WTC11 (cell line): ENCODE measurements around the gene IFT122. TPM values are rescaled to one million over a fixed set of nuclear protein-coding genes. Genes with fewer than 3 reads are reported as not detected.

Experiments used
- ATAC-seq: fragments of 200-7000 bp; cut with Tn5 transposase; 2 replicates; pipeline ENCODE4 v1.10.0; 2021; ENCODE audit warnings: mild to moderate bottlenecking, moderate library complexity
- CTCF ChIA-PET: fragments of 300-600 bp; sonication (Branson Sonifier 250); formaldehyde crosslinking; loops from one replicate; lab custom pipeline; 2021; ENCODE audit warnings: antibody characterized with exemption; lab: Charles Lee
- POLR2A ChIA-PET: fragments of 350-600 bp; sonication (Branson Sonifier 250); formaldehyde crosslinking; loops from one replicate; lab custom pipeline; 2021; ENCODE audit warnings: antibody characterized with exemption; lab: Charles Lee
- DNase-seq: peaks from one replicate; pipeline ENCODE4 v3.0.0; 2021; ENCODE audit warnings: low spot score
- H3K27ac Mint-ChIP-seq: 2 replicates; pipeline ENCODE4 v1.8.0; 2021; ENCODE audit warnings: mixed read lengths
- H3K27me3 Mint-ChIP-seq: 2 replicates; pipeline ENCODE4 v1.8.0; 2021; ENCODE audit warnings: low read depth, mild to moderate bottlenecking, moderate library complexity, mixed read lengths
- H3K36me3 Mint-ChIP-seq: 2 replicates; pipeline ENCODE4 v1.8.0; 2021; ENCODE audit warnings: mixed read lengths
- H3K4me1 Mint-ChIP-seq: 2 replicates; pipeline ENCODE4 v1.8.0; 2022; ENCODE audit warnings: mixed read lengths
- H3K4me3 Mint-ChIP-seq: 2 replicates; pipeline ENCODE4 v1.8.0; 2021; ENCODE audit warnings: mild to moderate bottlenecking, moderate library complexity, mixed read lengths
- H3K9me3 Mint-ChIP-seq: 2 replicates; pipeline ENCODE4 v1.8.0; 2021; ENCODE audit warnings: mixed read lengths
- ATF1 ChIP-seq: sonication (generic); formaldehyde crosslinking; IDR thresholded peaks from 2 replicates; pipeline ENCODE4 v1.8.1; 2023; ENCODE audit warnings: mild to moderate bottlenecking, moderate library complexity, missing genetic modification reagents
- CBFB ChIP-seq: sonication (generic); formaldehyde crosslinking; IDR thresholded peaks from 2 replicates; pipeline ENCODE4 v1.8.1; 2022; ENCODE audit warnings: mild to moderate bottlenecking, low read depth, missing genetic modification reagents
- CREB1 ChIP-seq: sonication (generic); formaldehyde crosslinking; IDR thresholded peaks from 2 replicates; pipeline ENCODE4 v1.8.0; 2023; ENCODE audit warnings: mild to moderate bottlenecking, missing genetic modification reagents
- ETV6 ChIP-seq: sonication (generic); formaldehyde crosslinking; IDR thresholded peaks from 2 replicates; pipeline ENCODE4 v1.8.1; 2022; ENCODE audit warnings: mild to moderate bottlenecking, missing genetic modification reagents
- MXD4 ChIP-seq: fragments of 250-450 bp; sonication (Bioruptor Pico); IDR thresholded peaks from 2 replicates; pipeline ENCODE4 v1.8.0; 2021; ENCODE audit warnings: mild to moderate bottlenecking, moderate library complexity, borderline replicate concordance
- NFYB ChIP-seq: sonication (generic); formaldehyde crosslinking; conservative IDR thresholded peaks from 2 replicates; pipeline ENCODE4 v1.8.0; 2022; ENCODE audit warnings: low read depth, missing genetic modification reagents
- OVOL2 ChIP-seq: fragments of 250-450 bp; sonication (Bioruptor Pico); IDR thresholded peaks from 2 replicates; pipeline ENCODE4 v1.9.0; 2021; ENCODE audit warnings: mild to moderate bottlenecking, borderline replicate concordance
- RORB ChIP-seq: fragments of 250-450 bp; sonication (Bioruptor Pico); IDR thresholded peaks from 2 replicates; pipeline ENCODE4 v1.9.0; 2021; ENCODE audit warnings: mild to moderate bottlenecking
- SMAD3 ChIP-seq: sonication (generic); formaldehyde crosslinking; IDR thresholded peaks from 2 replicates; pipeline ENCODE4 v1.8.0; 2022; ENCODE audit warnings: missing genetic modification reagents, mild to moderate bottlenecking, borderline replicate concordance
- SMAD4 ChIP-seq: sonication (generic); formaldehyde crosslinking; IDR thresholded peaks from 2 replicates; pipeline ENCODE4 v1.8.0; 2022; ENCODE audit warnings: mild to moderate bottlenecking, missing genetic modification reagents
- SP1 ChIP-seq: sonication (generic); formaldehyde crosslinking; conservative IDR thresholded peaks from 2 replicates; pipeline ENCODE4 v1.8.1; 2022; ENCODE audit warnings: missing genetic modification reagents
- ZNF138 ChIP-seq: sonication (generic); formaldehyde crosslinking; conservative IDR thresholded peaks from 2 replicates; pipeline ENCODE4 v1.8.1; 2022; ENCODE audit warnings: mild to moderate bottlenecking, moderate library complexity, missing genetic modification reagents
- ZNF263 ChIP-seq: sonication (generic); formaldehyde crosslinking; IDR thresholded peaks from 2 replicates; pipeline ENCODE4 v1.8.1; 2022; ENCODE audit warnings: low read depth, mild to moderate bottlenecking, moderate library complexity, missing genetic modification reagents
- ZNF317 ChIP-seq: sonication (generic); formaldehyde crosslinking; IDR thresholded peaks from 2 replicates; pipeline ENCODE4 v1.8.1; 2023; ENCODE audit warnings: low read depth, mild to moderate bottlenecking, moderate library complexity, missing genetic modification reagents, borderline replicate concordance
- ZNF423 ChIP-seq: fragments of 250-450 bp; sonication (Bioruptor Pico); IDR thresholded peaks from 2 replicates; pipeline ENCODE4 v2.1.2; 2022; ENCODE audit warnings: mild to moderate bottlenecking, moderate library complexity
- ZNF671 ChIP-seq: fragments of 250-450 bp; sonication (Bioruptor Pico); IDR thresholded peaks from 2 replicates; pipeline ENCODE4 v1.8.0; 2021; ENCODE audit warnings: mild to moderate bottlenecking
- total RNA-seq: library from RNA; stranded (reverse); gene quantifications from 3 replicates; pipeline ENCODE4 v1.2.3, GENCODE V29; 2021
- TF ChIP-seq, protein P1 (sequence below): sonication (generic); formaldehyde crosslinking; conservative IDR thresholded peaks from 2 replicates; pipeline ENCODE4 v1.8.1; 2022; ENCODE audit warnings: mild to moderate bottlenecking, missing genetic modification reagents
- TF ChIP-seq, protein P2 (sequence below): sonication (generic); formaldehyde crosslinking; IDR thresholded peaks from 2 replicates; pipeline ENCODE4 v1.8.1; 2023; ENCODE audit warnings: mild to moderate bottlenecking, missing genetic modification reagents, borderline replicate concordance
- TF ChIP-seq, protein P3 (sequence below): sonication (generic); formaldehyde crosslinking; IDR thresholded peaks from 2 replicates; pipeline ENCODE4 v1.8.1; 2023; ENCODE audit warnings: mild to moderate bottlenecking, missing genetic modification reagents, moderate library complexity
- TF ChIP-seq, protein P4 (sequence below): sonication (generic); formaldehyde crosslinking; IDR thresholded peaks from 2 replicates; pipeline ENCODE4 v1.8.1; 2023; ENCODE audit warnings: mild to moderate bottlenecking, missing genetic modification reagents
- TF ChIP-seq, protein P5 (sequence below): sonication (generic); formaldehyde crosslinking; conservative IDR thresholded peaks from 2 replicates; pipeline ENCODE4 v1.8.1; 2023; ENCODE audit warnings: mild to moderate bottlenecking, low read depth, missing genetic modification reagents, moderate library complexity

IFT122 gene
- total RNA-seq, 1 experiment from 2014 or later = 22.8 TPM

DNA sequence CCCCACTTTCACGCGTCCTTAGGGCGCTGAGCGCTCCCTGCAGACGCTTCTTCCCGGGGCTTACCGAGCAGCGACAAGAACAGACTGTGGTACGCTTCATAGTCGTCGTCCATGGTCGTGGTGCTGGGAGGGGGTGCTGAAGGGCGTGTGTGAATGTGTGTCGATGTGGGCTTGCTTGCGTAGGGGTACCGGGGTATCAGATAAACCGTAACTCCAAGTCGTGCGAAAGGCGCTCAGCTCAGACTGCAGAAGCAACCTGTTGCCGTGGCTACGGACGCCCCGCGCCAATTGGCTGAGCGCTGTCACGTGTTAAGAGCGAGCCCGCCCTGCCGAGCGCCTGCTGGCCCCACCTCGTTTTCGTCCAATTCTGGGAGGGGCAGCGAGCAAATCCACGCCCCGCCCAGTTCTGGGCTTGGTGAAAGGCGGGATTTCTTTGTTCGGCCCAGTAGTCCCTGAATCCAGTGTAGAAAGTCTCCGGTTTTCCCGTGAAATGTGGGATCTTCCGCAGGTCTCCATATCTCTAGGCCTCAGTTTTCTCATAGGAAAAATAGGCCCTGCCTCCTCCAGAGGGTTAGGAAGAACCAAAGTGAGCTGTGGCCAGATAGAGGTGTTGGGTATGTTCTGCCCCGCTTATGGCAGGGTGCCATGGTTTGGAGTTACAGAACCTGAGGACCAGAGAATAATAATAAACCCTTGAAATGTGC lies 11.5 kb upstream of the IFT122 start, which contains the start of gene EFCAB12 (continued):
- no peak for TF ChIP-seq ZNF423 (CRISPR knock-in tag)
- no peak for TF ChIP-seq ZNF317
- TF ChIP-seq, protein P1, sequence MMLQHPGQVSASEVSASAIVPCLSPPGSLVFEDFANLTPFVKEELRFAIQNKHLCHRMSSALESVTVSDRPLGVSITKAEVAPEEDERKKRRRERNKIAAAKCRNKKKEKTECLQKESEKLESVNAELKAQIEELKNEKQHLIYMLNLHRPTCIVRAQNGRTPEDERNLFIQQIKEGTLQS (CRISPR knock-in tag) = no peak
- no peak for TF ChIP-seq MXD4 (CRISPR knock-in tag)
- no peak for TF ChIP-seq ATF1 (CRISPR knock-in tag)
- no peak for TF ChIP-seq SMAD3 (CRISPR knock-in tag)
- no peak for TF ChIP-seq ZNF263 (CRISPR knock-in tag)
- no peak for TF ChIP-seq ETV6
- no peak for TF ChIP-seq SMAD4 (CRISPR knock-in tag)
- TF ChIP-seq SP1 (CRISPR knock-in tag) = peak; percentile 65
- TF ChIP-seq NFYB = peak; percentile 93
- TF ChIP-seq ZNF671 (CRISPR knock-in tag) = no peak
- TF ChIP-seq, protein P2, sequence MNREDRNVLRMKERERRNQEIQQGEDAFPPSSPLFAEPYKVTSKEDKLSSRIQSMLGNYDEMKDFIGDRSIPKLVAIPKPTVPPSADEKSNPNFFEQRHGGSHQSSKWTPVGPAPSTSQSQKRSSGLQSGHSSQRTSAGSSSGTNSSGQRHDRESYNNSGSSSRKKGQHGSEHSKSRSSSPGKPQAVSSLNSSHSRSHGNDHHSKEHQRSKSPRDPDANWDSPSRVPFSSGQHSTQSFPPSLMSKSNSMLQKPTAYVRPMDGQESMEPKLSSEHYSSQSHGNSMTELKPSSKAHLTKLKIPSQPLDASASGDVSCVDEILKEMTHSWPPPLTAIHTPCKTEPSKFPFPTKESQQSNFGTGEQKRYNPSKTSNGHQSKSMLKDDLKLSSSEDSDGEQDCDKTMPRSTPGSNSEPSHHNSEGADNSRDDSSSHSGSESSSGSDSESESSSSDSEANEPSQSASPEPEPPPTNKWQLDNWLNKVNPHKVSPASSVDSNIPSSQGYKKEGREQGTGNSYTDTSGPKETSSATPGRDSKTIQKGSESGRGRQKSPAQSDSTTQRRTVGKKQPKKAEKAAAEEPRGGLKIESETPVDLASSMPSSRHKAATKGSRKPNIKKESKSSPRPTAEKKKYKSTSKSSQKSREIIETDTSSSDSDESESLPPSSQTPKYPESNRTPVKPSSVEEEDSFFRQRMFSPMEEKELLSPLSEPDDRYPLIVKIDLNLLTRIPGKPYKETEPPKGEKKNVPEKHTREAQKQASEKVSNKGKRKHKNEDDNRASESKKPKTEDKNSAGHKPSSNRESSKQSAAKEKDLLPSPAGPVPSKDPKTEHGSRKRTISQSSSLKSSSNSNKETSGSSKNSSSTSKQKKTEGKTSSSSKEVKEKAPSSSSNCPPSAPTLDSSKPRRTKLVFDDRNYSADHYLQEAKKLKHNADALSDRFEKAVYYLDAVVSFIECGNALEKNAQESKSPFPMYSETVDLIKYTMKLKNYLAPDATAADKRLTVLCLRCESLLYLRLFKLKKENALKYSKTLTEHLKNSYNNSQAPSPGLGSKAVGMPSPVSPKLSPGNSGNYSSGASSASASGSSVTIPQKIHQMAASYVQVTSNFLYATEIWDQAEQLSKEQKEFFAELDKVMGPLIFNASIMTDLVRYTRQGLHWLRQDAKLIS (CRISPR knock-in tag) = no peak
- no peak for TF ChIP-seq RORB (CRISPR knock-in tag)

DNA sequence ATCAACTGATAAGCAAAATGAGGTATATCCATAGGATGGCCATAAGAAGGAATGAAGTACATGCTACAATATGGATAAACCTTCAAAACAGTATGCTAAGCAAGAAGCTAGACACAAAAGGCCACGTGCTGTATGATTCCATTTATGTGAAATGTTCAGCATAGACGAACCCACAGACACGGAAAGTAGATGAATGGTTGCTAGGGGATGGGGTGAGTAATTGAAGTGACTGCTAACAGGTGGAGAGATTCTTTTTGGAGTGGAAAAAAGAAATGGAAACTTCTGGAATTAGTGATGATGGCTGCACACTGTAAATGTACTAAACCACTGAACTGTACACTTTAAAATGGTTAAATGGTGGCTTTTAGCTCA lies 11.0 kb upstream of the IFT122 start:
- ChIA-PET POLR2A (interaction anchor here (0.9 kb wide), 1 partner anchor 10 kb away, joined by 3 read pairs; no protein-coding TSS in a partner anchor), CTCF (interaction anchor here (1.1 to 2.4 kb wide), 6 partner anchors 10 to 101 kb away, joined by 3 to 18 read pairs (median 5); partner anchors contain the start of genes IFT122 and MBD4)
- H3K4me1 Mint-ChIP-seq = peaks cover 41% of the 10 kb centered on the region
- peaks cover 18% of the 10 kb centered on the region for H3K27me3 Mint-ChIP-seq
- ATAC-seq (no peak), DNase-seq (no peak)
- no peaks in the 10 kb centered on the region for H3K9me3 Mint-ChIP-seq
- TF ChIP-seq, protein P3, sequence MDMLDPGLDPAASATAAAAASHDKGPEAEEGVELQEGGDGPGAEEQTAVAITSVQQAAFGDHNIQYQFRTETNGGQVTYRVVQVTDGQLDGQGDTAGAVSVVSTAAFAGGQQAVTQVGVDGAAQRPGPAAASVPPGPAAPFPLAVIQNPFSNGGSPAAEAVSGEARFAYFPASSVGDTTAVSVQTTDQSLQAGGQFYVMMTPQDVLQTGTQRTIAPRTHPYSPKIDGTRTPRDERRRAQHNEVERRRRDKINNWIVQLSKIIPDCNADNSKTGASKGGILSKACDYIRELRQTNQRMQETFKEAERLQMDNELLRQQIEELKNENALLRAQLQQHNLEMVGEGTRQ (CRISPR knock-in tag) = no peak
- TF ChIP-seq, protein P4, sequence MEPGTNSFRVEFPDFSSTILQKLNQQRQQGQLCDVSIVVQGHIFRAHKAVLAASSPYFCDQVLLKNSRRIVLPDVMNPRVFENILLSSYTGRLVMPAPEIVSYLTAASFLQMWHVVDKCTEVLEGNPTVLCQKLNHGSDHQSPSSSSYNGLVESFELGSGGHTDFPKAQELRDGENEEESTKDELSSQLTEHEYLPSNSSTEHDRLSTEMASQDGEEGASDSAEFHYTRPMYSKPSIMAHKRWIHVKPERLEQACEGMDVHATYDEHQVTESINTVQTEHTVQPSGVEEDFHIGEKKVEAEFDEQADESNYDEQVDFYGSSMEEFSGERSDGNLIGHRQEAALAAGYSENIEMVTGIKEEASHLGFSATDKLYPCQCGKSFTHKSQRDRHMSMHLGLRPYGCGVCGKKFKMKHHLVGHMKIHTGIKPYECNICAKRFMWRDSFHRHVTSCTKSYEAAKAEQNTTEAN = no peak
- TF ChIP-seq, protein P5, sequence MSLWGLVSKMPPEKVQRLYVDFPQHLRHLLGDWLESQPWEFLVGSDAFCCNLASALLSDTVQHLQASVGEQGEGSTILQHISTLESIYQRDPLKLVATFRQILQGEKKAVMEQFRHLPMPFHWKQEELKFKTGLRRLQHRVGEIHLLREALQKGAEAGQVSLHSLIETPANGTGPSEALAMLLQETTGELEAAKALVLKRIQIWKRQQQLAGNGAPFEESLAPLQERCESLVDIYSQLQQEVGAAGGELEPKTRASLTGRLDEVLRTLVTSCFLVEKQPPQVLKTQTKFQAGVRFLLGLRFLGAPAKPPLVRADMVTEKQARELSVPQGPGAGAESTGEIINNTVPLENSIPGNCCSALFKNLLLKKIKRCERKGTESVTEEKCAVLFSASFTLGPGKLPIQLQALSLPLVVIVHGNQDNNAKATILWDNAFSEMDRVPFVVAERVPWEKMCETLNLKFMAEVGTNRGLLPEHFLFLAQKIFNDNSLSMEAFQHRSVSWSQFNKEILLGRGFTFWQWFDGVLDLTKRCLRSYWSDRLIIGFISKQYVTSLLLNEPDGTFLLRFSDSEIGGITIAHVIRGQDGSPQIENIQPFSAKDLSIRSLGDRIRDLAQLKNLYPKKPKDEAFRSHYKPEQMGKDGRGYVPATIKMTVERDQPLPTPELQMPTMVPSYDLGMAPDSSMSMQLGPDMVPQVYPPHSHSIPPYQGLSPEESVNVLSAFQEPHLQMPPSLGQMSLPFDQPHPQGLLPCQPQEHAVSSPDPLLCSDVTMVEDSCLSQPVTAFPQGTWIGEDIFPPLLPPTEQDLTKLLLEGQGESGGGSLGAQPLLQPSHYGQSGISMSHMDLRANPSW = no peak
- TF ChIP-seq ZNF138 (CRISPR knock-in tag) (no peak), CREB1 (CRISPR knock-in tag) (no peak), OVOL2 (CRISPR knock-in tag) (no peak), CBFB (no peak), MXD4 (CRISPR knock-in tag) (no peak)
- TF ChIP-seq, protein P1 (CRISPR knock-in tag) = no peak
- H3K27ac Mint-ChIP-seq = peak overlapping the region; percentile 91
- peaks cover 29% of the 10 kb centered on the region for H3K36me3 Mint-ChIP-seq
- H3K4me3 Mint-ChIP-seq = peak overlapping the region; percentile 78
